GM12873 (cell line): ENCODE measurements around the gene PLEKHH2.

Experiments used
- CTCF ChIP-seq: IDR thresholded peaks from 2 replicates; pipeline ENCODE4 v1.5.1; 2012; ENCODE audit warnings: low read depth, mild to moderate bottlenecking, moderate library complexity, low read length, control low read depth; ENCODE audit not compliant: insufficient read depth; ENCODE audit errors: missing control alignments

The PLEKHH2 gene

GRCh38 chr2:43637030-43637803 lies at the start of gene PLEKHH2:
Gene PLEKHH2, plus strand, starts transcription at chr2:43637260. Its CDS starts 7,414 bp downstream, at chr2:43644674.
- no peak for TF ChIP-seq CTCF

DNA sequence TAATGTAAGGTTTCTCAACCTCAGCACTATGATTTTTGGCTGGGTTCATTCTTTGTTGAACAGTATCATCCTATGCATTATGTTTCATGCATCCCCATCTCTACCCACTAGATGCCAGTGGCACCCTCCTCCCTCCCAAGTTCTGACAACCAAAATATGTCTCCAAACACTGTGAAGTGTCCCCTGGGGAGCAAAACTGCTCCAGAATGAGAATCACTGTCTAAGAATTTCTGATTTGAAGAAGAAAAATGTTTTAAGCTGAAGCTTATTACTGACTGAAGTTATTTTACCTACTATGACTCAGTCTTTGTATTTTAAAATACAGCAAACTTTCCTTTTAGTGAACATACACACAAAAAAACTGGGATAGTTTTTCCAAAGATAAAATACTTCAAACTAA lies 44.6 kb upstream of the PLEKHH2 start:
- TF ChIP-seq CTCF: no peak

DNA sequence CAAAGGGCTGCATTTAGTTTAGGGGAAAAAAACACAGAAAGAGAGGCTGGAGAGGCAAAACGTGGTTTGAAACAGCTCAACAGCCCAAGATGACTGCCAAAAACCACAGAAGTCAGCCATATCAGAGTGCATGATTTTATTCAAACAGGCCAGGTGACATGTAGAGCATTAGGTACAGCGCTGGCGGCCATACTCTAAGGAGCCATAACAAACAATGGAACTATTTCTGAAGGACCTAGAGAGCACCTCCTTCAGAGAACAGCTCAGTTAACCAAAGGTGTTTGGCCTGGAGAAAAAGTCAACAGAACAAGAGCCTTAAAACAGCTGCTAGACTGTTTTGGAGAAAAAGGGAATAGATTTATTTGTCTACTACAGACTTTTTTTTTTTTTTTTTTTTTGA lies 43.8 kb upstream of the PLEKHH2 start:
- TF ChIP-seq CTCF: no peak

GRCh38 chr2:43594875-43595274 lies 42.2 kb upstream of the PLEKHH2 start:
- no peak for TF ChIP-seq CTCF

DNA sequence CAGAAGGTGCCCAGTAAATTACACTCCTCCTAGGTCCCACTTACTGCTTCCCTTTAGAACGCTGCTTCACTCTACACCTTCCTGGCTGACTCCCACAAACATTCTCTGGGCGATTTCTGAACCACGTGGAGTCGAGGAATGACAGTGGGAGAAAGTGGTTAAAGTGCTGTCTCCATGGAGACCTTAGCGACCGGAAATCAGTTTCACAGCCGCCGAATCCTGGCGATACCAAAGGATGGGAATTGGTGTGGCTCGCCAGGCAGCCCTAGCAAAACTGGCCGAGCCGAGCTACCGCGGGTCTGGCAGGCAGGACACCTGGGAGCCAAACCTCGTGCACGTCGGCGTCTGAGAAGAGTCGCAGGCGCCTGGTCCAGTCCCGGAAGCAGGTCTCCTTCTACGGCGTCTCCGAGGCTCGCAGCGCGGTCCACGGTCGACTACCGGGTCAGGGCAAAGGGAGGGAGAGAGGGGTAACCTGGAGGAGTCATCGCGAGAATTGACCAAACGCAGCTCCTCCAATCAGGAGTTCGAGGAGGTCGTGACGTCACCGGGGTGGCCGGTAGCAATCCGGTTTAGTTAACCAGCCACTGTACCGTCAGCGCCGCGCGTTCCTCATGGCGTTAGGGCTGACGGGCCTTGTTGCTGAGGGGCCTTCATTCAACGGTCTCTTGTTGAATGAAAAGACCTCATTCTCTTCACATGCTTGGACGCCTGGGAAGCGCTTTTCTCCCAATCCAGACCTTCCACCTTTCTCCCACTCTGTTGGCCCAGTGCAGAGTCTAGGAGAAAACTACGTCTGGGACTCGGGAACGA lies 41.3 kb upstream of the PLEKHH2 start, which contains the start of gene THADA:
THADA (minus strand) TSS at position 436 of the 810 bp plus-strand sequence. CDS start 3,646 bp downstream, outside the sequence.
- no peak for TF ChIP-seq CTCF

DNA sequence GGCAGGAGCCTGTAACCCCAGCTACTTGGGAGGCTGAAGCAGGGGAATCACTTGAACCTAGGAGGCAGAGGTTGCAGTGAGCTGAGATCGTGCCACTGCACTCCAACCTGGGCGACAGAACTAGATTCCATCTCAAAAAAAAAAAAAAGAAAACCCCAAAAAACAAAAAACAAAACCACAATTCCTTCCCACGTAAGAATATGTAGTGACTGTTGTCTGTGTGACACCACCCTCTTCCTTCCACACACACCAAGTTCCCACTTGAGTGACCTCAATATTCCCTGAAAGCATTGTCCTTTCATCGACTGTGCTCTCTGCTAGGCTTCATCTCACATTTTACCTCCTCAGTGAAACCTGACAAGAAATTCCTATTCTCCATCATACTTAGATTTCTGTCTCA lies 32.4 kb upstream of the PLEKHH2 start:
- no peak for TF ChIP-seq CTCF

GRCh38 chr2:43605079-43605655 lies 31.9 kb upstream of the PLEKHH2 start:
- TF ChIP-seq CTCF: peak; percentile 55
